Fibroblast of skin of abdomen (primary cell): ENCODE measurements around the gene CDH11.

ENCODE experiments used
- DNase-seq: peaks from one replicate; pipeline ENCODE4 v3.0.0-alpha.2; 2013

CDH11 gene

GRCh38 chr16:64900019-64900418 is 221.8 kb downstream of the CDH11 start:
- peak; percentile 58 for DNase-seq

GRCh38 chr16:64898159-64898558 is 223.7 kb downstream of the CDH11 start:
- no peak for DNase-seq
